Keratinocyte (primary cell): ENCODE data around the gene DNPH1. TPM values are rescaled to one million over a fixed set of nuclear protein-coding genes. Genes with fewer than 3 reads are reported as not detected.

Experiments used
- DNase-seq: peaks from one replicate; pipeline ENCODE4 v3.0.0-alpha.2; 2011; ENCODE audit warnings: low read depth, missing footprints, low spot score
- FAIRE-seq: peaks from 2 replicates; lab custom pipeline; 2011; peaks lifted over from hg19 to GRCh38; lab: Jason Lieb, UNC
- H2AFZ ChIP-seq: 2 replicates; pipeline ENCODE4 v1.6.0; 2012; ENCODE audit warnings: low read length, control low read depth, inconsistent platforms; ENCODE audit not compliant: control insufficient read depth
- H3K27ac ChIP-seq: 2 replicates; pipeline ENCODE4 v1.5.1; 2011; ENCODE audit warnings: low read length; ENCODE audit not compliant: control insufficient read depth, insufficient read depth
- H3K27me3 ChIP-seq: 3 replicates; pipeline ENCODE4 v1.6.0; 2011; ENCODE audit warnings: low read length; ENCODE audit not compliant: control insufficient read depth, insufficient read depth; ENCODE audit errors: extremely low read depth
- H3K36me3 ChIP-seq, 2 experiments: 2 replicates in 1 of 2; 3 replicates in 1 of 2; pipeline ENCODE4 v1.5.1; 2011; ENCODE audit warnings: low read length in 2 of 2, mild to moderate bottlenecking in 1 of 2; ENCODE audit not compliant: control insufficient read depth in 2 of 2, insufficient read depth in 2 of 2; ENCODE audit errors: extremely low read depth in 1 of 2
- H3K4me1 ChIP-seq: 3 replicates; pipeline ENCODE4 v1.5.1; 2011; ENCODE audit warnings: low read length; ENCODE audit not compliant: control insufficient read depth, insufficient read depth; ENCODE audit errors: extremely low read depth
- H3K4me2 ChIP-seq: 3 replicates; pipeline ENCODE4 v1.6.0; 2011; ENCODE audit warnings: low read depth, low read length; ENCODE audit not compliant: control insufficient read depth, insufficient read depth; ENCODE audit errors: extremely low read depth
- H3K4me3 ChIP-seq, 3 experiments: fragments of 200-600 bp in 1 of 3; sonication (generic) in 1 of 3; 2 replicates in 2 of 3; 3 replicates in 1 of 3; pipeline ENCODE4 v1.5.1; 2011 to 2016; ENCODE audit warnings: low read length in 3 of 3, mild to moderate bottlenecking in 3 of 3, control low read depth in 2 of 3, inconsistent platforms in 1 of 3, low read depth in 1 of 3, mixed read lengths in 1 of 3, mixed run types in 1 of 3, moderate library complexity in 1 of 3; ENCODE audit not compliant: control insufficient read depth in 2 of 3, insufficient read depth in 2 of 3; ENCODE audit errors: extremely low read depth in 1 of 3
- H3K79me2 ChIP-seq: 2 replicates; pipeline ENCODE4 v1.6.0; 2012; ENCODE audit warnings: low read length; ENCODE audit not compliant: control insufficient read depth, insufficient read depth
- H3K9ac ChIP-seq: 3 replicates; pipeline ENCODE4 v1.6.0; 2011; ENCODE audit warnings: low read length; ENCODE audit not compliant: control insufficient read depth, insufficient read depth; ENCODE audit errors: extremely low read depth
- H3K9me1 ChIP-seq: 3 replicates; pipeline ENCODE4 v1.6.0; 2011; ENCODE audit warnings: low read length; ENCODE audit not compliant: control insufficient read depth, insufficient read depth; ENCODE audit errors: extremely low read depth
- H3K9me3 ChIP-seq: 2 replicates; pipeline ENCODE4 v1.5.1; 2012; ENCODE audit warnings: low read depth, low read length; ENCODE audit not compliant: control insufficient read depth
- H4K20me1 ChIP-seq: 3 replicates; pipeline ENCODE4 v1.6.0; 2011; ENCODE audit warnings: low read length; ENCODE audit not compliant: control insufficient read depth, insufficient read depth; ENCODE audit errors: extremely low read depth
- EZH2 ChIP-seq: IDR thresholded peaks from one replicate; pipeline ENCODE4 v1.6.1; 2012; ENCODE audit warnings: inconsistent platforms, mild to moderate bottlenecking, low read length, moderate library complexity
- dilution Hi-C: fragments of 300-500 bp; cut with MboI; formaldehyde crosslinking; loops from one replicate; pipeline ENCODE4 v1.7.0; 2020; ENCODE audit warnings: low sequenced_read_pairs; ENCODE audit not compliant: extremely low pct_ligation_motif_present
- polyA plus RNA-seq, 5 experiments: library from polyadenylated mRNA; depleted of rRNA in 3 of 5; stranded (reverse) in 3 of 5; stranded (forward) in 1 of 5; unstranded in 1 of 5; fragments of >200 nt; gene quantifications; 1 replicate in 1 of 5; 2 replicates in 3 of 5; 3 replicates in 1 of 5; pipeline versions ENCODE4 v1.2.1 to v1.2.3, GENCODE V29; 2011 to 2012; ENCODE audit warnings: missing spikeins in 2 of 5, low read depth in 1 of 5, low replicate concordance in 1 of 5
- TF ChIP-seq, protein P1 (sequence below), 3 experiments: IDR thresholded peaks in 1 of 3; conservative IDR thresholded peaks in 1 of 3; optimal IDR thresholded peaks in 1 of 3; 2 replicates in 2 of 3; 3 replicates in 1 of 3; pipeline versions ENCODE3 to v1.5.1; 2011; ENCODE audit warnings: low read length in 3 of 3, mild to moderate bottlenecking in 3 of 3, moderate library complexity in 2 of 3, control low read depth in 1 of 3, inconsistent platforms in 1 of 3; ENCODE audit not compliant: insufficient read depth in 2 of 3; ENCODE audit errors: extremely low read depth in 1 of 3

Gene DNPH1
- polyA plus RNA-seq, 1 donor (not counting 4 experiments of a cell fraction or from before 2014, with no cell fraction given), result 73.9 TPM

DNA sequence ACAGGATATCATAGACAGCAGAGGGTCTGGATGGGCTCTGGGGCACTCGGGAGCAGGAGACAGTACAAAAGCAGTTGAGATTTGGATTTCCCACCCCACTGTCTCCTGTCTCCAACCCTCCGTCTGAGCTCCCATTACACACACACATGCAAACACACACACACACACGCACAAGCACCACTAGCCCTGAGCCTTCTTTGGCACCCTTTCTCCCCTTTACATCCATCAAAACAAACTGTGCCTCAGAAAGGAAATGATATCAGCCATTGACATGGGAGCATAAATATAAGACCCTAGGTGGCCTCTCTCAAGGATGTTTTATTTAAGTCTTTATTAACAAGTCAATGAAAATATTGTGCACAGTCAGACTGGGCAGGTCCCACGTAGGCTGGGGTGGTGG lies 31.5 kb upstream of the DNPH1 start:
- DNase-seq, result no peak
- no peak for TF ChIP-seq EZH2
- TF ChIP-seq, protein P1, sequence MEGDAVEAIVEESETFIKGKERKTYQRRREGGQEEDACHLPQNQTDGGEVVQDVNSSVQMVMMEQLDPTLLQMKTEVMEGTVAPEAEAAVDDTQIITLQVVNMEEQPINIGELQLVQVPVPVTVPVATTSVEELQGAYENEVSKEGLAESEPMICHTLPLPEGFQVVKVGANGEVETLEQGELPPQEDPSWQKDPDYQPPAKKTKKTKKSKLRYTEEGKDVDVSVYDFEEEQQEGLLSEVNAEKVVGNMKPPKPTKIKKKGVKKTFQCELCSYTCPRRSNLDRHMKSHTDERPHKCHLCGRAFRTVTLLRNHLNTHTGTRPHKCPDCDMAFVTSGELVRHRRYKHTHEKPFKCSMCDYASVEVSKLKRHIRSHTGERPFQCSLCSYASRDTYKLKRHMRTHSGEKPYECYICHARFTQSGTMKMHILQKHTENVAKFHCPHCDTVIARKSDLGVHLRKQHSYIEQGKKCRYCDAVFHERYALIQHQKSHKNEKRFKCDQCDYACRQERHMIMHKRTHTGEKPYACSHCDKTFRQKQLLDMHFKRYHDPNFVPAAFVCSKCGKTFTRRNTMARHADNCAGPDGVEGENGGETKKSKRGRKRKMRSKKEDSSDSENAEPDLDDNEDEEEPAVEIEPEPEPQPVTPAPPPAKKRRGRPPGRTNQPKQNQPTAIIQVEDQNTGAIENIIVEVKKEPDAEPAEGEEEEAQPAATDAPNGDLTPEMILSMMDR (optimal IDR thresholded peaks at IDR 0.05 in 1 of 3, IDR thresholded peaks at IDR 0.05 in 1 of 3, conservative IDR thresholded peaks at IDR 0.05 in 1 of 3; ENCODE audit: extremely low read depth in 1 of 3, insufficient read depth in 2 of 3, low read length in 3 of 3), result no peak
- H3K9ac ChIP-seq, result no peak overlapping the region
- no peaks in the 10 kb centered on the region for H3K79me2 ChIP-seq
- no peaks in the 10 kb centered on the region for H3K9me3 ChIP-seq
- FAIRE-seq, result no peak
- H4K20me1 ChIP-seq, result no peaks in the 10 kb centered on the region
- no peak overlapping the region for H2AFZ ChIP-seq
- no peaks in the 10 kb centered on the region for H3K9me1 ChIP-seq
- H3K4me2 ChIP-seq, result no peak overlapping the region
- H3K4me3 ChIP-seq, result no peak overlapping the region
- dilution Hi-C loops, result no loop called here
- no peak overlapping the region for H3K27ac ChIP-seq
- H3K4me1 ChIP-seq, result no peaks in the 10 kb centered on the region
- peaks cover 3% of the 10 kb centered on the region for H3K27me3 ChIP-seq
- H3K36me3 ChIP-seq, result no peaks in the 10 kb centered on the region

DNA sequence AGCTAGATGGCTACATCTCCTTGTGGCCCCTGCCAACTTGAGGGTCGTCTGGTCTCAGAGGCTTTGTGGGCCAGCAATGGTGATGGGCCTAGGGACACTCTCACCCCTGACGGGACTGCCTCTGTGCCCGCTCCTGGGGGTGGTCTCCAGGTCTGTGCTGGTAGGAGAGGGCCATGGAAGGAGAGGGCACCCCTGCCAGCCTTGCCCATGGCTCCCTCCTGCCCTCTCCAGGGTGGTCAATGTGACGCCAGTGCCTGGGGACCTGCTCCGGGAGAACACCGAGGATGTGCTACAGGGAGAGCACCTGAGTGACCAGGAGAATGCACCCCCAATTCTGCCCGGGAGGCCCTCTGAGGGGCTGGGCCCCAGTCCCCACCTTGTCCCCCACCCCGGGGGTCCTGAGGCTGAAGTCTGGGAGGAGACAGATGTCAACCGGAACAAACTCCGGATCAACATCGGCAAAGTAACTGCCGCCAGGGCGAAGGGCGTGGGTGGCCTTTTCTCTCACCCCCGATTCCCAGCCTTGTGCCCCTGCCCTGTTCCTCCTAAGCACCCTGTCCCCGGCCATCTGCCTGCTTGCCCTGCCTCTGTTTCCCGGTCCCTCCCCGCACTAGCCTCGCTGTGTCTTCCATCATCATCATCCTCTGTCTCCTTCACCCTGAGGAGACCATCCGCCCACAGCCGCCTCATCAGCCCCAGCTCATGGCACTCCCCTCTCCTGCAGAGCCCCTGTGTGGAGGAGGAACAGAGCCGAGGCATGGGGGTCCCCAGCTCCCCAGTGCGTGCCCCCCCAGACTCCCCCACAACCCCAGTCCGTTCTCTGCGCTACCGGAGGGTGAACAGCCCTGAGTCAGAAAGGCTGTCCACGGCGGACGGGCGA lies 29.8 kb upstream of the DNPH1 start:
- Histone ChIP-seq H3K9me3 (no peaks in the 10 kb centered on the region), H3K4me3 (no peak overlapping the region), H4K20me1 (no peaks in the 10 kb centered on the region), H3K4me1 (no peaks in the 10 kb centered on the region), H3K27ac (no peak overlapping the region), H3K36me3 (no peaks in the 10 kb centered on the region), H3K9me1 (no peaks in the 10 kb centered on the region), H3K27me3 (peaks cover 3% of the 10 kb centered on the region), H3K4me2 (no peak overlapping the region), H3K9ac (no peak overlapping the region), H3K79me2 (no peaks in the 10 kb centered on the region), H2AFZ (no peak overlapping the region)
- FAIRE-seq (no peak), DNase-seq (no peak)
- dilution Hi-C loops, result no loop called here
- TF ChIP-seq, protein P1 (optimal IDR thresholded peaks at IDR 0.05 in 1 of 3, IDR thresholded peaks at IDR 0.05 in 1 of 3, conservative IDR thresholded peaks at IDR 0.05 in 1 of 3; ENCODE audit: extremely low read depth in 1 of 3, insufficient read depth in 2 of 3, low read length in 3 of 3), result no peak
- no peak for TF ChIP-seq EZH2
